NT2/D1 (cell line): ENCODE data around the gene INPP5E.

Experiments
- SUZ12 ChIP-seq: IDR thresholded peaks from 2 replicates; pipeline ENCODE4 v1.6.1; 2011; ENCODE audit not compliant: insufficient read length, insufficient read depth; ENCODE audit errors: extremely low read depth
- YY1 ChIP-seq: IDR thresholded peaks from 2 replicates; pipeline ENCODE4 v1.6.1; 2011; ENCODE audit not compliant: insufficient read length, insufficient read depth
- ZNF274 ChIP-seq: IDR thresholded peaks from 2 replicates; pipeline ENCODE4 v1.6.1; 2011; ENCODE audit warnings: mild to moderate bottlenecking, low read depth, low read length

- no peak for TF ChIP-seq YY1
- no peak for TF ChIP-seq SUZ12
- no peak for TF ChIP-seq ZNF274
Measured at GRCh38 chr9:136447173-136447778, 7.6 kb upstream of the INPP5E start.
